Measurements from ENCODE around the gene EPG5.

GRCh38 chr18:45962866-45963265 lies 4.3 kb downstream of the EPG5 start:
- no peak for TF ChIP-seq CTCF (IDR thresholded peaks at IDR 0.05; ENCODE audit: insufficient read depth, low read length)
- no peak for TF ChIP-seq REST (IDR thresholded peaks at IDR 0.05; ENCODE audit: insufficient replicate concordance, low read depth)
